ENCODE results near the gene CT47A1. TPM values are rescaled to one million over a fixed set of nuclear protein-coding genes. Genes with fewer than 3 reads are reported as not detected.
"Not testable (repeated sequence)": the region's sequence is repeated elsewhere in the genome, so short reads cannot be mapped to it uniquely, and the experiment has no call there.

CT47A1 gene
- total RNA-seq (2012; rRNA removed) (not detected in 2 replicates), polyA plus RNA-seq (2012; rRNA removed) (not detected in 2 replicates), Bru-seq, nascent RNA (not detected), BruChase-seq, experiment 1, labeled RNA remaining after a 6-hour chase (not detected), BruChase-seq, experiment 2, labeled RNA remaining after a 2-hour chase (not detected)
- not detected in 2 replicates for polyA plus RNA-seq (2012; cell fraction: cytosol; rRNA removed)
- not detected in 2 replicates for polyA plus RNA-seq (2012; cell fraction: nucleus; rRNA removed; ENCODE audit: low replicate concordance)
- long read RNA-seq, result 0 reads

DNA sequence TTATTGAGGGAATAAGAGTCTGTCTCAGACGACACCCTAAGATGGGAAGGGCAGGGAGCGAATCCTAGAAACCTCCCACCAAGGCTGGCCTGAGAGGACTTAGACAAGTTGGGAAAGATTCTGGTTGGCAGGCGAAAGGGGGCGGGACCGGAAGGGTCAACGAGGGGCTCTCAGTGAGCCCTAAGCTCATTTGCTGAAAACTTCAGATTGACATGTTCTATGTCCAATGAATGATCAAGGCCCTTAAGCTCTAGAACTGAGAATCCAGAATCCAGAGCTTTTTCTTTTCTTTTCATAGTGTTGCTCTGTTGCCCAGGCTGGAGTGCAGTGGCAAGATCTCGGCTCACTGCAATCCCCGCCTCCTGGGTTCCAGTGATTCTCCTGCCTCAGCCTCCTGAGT, at the start of gene CT47A1:
Gene CT47A1 (minus strand): TSS at position 101 of the 400 bp plus-strand sequence. CDS start 231 bp downstream, outside the sequence.
- BruUV-seq (replicated peaks); H3K4me2 ChIP-seq (ENCODE audit: low read depth, low read length); ATAC-seq (ENCODE audit: low read depth); POLR2A ChIA-PET (ENCODE audit: unreplicated experiment); H3K36me3 ChIP-seq (ENCODE audit: control insufficient read depth, insufficient read depth, low read length); H2BK120ac ChIP-seq (ENCODE audit: low read depth, low read length); H2AFZ ChIP-seq (replicated peaks; ENCODE audit: low read length, poor library complexity); H3K14ac ChIP-seq (replicated peaks; ENCODE audit: low read depth, low read length); H3K4me1 ChIP-seq (ENCODE audit: control insufficient read depth, insufficient read depth, low read length); H3K9me1 ChIP-seq (ENCODE audit: insufficient read depth, low read length); intact Hi-C loops (cut with micrococcal nuclease); CTCF ChIA-PET; H3K79me1 ChIP-seq (ENCODE audit: low read depth in 1 of 2, low read length in 2 of 2); H4K20me1 ChIP-seq (ENCODE audit: insufficient read depth, low read length); in situ Hi-C loops (cut with MboI; ENCODE audit: low sequenced_read_pairs); H3K18ac ChIP-seq (ENCODE audit: low read depth, low read length); dilution Hi-C loops (cut with HindIII; ENCODE audit: low sequenced_read_pairs, unreplicated experiment); H3K9ac ChIP-seq (ENCODE audit: low read depth, low read length); H4K91ac ChIP-seq (ENCODE audit: insufficient read depth, low read depth, low read length); H2BK5ac ChIP-seq (ENCODE audit: low read depth, low read length, poor library complexity, severe bottlenecking); H4K8ac ChIP-seq (ENCODE audit: low read depth in 2 of 2, low read length in 2 of 2); DNase-seq; H3K56ac ChIP-seq (ENCODE audit: extremely low read depth, insufficient read depth, low read length); H4K5ac ChIP-seq (ENCODE audit: low read depth, low read length); H2AK5ac ChIP-seq (ENCODE audit: low read depth, low read length); H3K4me3 ChIP-seq (ENCODE audit: insufficient read depth, low read depth, low read length); H2AK9ac ChIP-seq (replicated peaks; ENCODE audit: low read depth, low read length, poor library complexity); H3K23ac ChIP-seq (ENCODE audit: low read depth, low read length); H2BK20ac ChIP-seq (ENCODE audit: low read depth, low read length); H3K9me3 ChIP-seq (ENCODE audit: control insufficient read depth, insufficient read depth, low read length); H2BK15ac ChIP-seq (ENCODE audit: low read depth, low read length); H3K27me3 ChIP-seq (ENCODE audit: control insufficient read depth, insufficient read depth, low read length); H3K27ac ChIP-seq (ENCODE audit: insufficient read depth, low read length); H3K4ac ChIP-seq (ENCODE audit: low read depth, low read length): not testable (repeated sequence)
- WGBS, 2 experiments (ENCODE audit: extremely low coverage in 2 of 2, insufficient read length in 1 of 2), result no CpG with 5 or more reads among the region's 8 CpGs

Data from IMR-90 (cell line).